Stromal cell of bone marrow (primary cell): ENCODE results near the gene UNC79.

Source experiments
- DNase-seq: peaks from one replicate; pipeline ENCODE4 v3.0.0-alpha.2; 2012; ENCODE audit warnings: low read depth

UNC79 gene

DNA sequence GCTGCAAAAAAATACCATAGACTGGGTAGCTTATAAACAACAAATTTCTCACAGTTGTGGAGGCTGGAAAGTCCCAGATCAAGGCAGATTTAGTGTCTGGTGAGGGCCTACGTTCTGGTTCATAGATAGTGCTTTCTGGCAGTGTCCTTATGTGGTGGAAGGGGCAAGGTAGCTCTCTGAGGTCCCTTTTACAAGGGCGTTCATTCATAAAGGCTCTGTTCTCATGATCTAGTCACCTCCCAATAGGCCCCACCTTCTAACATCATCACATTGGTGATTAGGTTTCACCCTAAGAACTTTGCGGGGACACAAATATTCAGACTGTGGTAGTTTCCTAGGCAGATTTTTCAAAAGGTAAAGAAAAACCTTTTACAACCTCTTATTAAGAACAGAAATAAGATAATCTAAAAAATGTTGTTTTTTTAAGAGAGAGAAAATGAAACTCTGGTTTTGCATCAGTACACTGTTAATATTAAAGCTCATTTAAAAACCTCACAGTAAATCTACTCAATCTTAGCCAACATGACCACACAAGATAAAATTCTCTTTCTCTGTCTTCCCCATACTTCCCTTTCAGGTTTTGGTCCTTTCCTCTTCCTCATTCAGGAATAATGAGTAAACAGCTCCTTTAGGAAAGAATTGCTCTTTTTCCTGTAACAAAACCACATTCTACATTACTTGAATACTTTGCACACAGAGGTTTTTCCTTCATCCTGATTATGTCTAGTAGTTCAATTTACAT is 117.5 kb downstream of the UNC79 start:
- no peak for DNase-seq

DNA sequence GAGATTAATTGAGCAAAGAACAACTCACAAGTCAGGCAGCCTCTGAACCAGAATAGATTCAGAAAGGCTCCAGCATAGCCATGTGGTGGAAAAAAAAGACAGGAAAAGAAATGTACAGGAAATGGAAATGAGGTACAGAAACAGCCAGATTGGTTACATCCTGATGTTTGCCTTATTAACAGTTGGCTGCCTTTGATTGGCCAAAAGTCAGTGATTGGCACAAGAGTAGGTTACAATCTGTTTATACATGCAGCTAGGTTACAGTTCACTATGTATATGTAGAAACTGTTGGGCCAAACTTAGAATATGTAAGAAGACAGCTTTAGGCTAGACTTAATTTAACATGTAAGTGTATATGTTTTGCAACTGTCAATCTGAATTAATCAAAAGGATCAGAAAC is 118.9 kb downstream of the UNC79 start:
- no peak for DNase-seq

DNA sequence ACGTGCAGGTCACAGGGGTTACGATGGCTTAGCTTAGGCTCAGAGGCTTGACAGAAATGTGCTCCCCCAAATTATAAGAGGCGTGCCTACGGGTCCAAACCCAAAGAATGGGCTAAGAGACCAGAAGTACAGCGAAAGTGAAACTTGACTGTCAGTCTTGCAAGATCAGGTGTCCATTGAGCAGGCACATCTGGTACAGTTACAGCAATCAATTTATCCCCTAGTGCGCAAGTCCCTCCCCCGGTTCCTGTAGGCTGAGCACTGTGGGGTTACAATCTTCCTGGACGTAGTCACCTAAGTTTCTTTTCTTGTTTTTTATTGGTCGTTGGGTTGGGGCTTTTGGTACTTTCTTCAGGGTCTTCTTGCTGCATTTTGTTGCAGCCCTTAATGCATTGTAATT is 134.2 kb downstream of the UNC79 start:
- no peak for DNase-seq

DNA sequence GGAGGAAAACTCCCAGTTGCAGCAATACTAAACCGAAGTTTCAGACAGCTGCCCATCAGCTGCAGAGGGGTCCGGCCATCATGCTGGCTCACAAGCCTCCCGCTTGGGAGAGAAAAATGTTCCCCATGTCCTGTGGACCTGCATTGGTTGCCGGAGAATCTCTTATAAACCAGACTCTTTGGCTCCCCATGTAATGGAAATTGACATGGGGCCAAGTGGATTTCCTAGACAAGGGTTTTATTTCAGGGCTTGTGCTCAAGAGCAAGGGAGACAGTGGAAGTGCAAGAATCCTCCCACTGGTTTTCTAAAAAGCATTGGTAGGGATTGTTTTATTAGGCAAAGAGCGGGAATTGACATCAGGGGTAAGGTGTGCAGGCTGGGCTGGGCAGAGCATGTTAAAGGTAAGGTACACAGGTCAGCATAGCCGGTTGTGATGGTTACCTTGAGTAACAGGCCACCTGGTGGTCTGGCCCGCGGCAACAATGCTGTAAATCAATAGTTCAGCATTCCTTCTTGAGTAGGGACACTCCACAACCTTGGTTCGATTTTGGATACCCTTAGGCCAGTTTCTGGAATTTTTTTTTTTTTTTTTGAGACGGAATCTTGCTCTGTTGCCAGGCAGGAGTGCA is 135.4 kb downstream of the UNC79 start:
- DNase-seq: no peak

DNA sequence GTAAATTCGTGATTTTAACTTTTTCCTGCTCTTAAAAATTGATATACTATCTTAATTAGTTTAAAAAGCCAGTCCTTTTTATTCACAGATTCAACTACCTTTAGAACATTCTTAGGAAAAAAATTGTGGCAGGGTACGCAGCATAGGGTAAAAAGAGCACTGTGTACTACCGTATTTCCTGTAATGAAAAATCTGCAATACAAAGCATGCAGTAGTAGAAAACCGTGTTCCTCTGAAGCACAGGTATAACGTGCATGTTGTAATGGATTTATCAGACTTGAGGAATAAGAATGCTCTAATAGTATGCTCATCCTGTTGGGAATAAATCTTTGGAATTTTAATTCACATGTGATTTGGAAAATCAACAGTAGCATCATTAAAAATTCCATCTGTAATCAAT is 140.5 kb downstream of the UNC79 start:
- DNase-seq: no peak

DNA sequence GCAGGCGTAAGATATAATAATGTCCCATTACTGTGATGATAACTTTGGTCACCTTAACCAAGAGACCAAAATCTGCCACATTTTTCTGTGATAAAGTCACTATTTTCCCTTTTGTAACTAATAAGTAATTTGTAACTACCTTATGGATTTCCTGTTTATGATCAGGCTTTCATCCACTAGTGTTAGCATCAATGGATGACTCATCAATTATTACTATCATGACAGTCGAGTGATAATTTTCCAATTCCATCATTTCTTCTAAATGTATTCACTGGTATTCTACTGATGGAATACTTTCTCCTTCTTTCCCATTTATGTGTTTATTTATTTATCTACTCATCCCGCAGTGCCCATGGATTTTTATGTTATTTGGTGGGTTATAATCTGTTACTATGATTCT is 148.4 kb downstream of the UNC79 start:
- no peak for DNase-seq

DNA sequence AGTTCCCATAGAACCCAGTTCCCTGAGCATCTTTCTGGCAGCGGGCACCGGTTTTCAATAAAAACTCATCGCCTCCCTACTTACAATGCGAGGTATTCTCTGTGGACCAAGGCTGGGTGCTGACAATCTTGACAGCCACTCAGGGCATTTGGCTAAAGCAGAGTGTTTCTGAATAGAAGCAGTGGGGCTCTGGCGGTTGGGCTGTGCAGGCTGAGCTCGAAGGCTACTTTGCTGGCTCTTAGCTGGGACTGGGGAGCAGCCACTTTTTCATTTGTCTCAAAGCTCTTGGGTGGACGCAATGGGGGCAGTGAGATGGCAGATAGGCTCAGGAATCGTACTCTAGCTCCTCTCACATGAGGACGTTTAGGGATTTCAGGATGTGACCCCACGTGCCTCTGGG is 151.8 kb downstream of the UNC79 start:
- DNase-seq: no peak

DNA sequence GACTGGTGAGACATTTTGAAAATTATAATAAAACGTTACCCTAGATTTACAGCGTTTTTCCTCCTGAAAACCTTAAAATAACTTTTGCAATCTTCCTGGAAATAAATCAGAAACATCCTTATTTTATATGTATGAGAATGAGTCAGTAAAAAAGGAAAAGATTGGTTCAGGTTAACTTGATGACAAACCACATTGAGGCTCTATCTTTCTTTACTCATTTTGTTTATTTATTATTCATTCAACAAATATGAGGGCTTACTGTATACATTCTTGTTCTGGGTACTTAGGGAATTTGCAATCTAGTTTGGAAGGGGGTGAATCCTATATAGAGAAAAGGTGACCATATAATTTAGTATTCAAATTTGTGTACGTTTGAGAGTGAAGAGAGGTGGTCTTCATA is 156.6 kb downstream of the UNC79 start:
- DNase-seq: no peak

DNA sequence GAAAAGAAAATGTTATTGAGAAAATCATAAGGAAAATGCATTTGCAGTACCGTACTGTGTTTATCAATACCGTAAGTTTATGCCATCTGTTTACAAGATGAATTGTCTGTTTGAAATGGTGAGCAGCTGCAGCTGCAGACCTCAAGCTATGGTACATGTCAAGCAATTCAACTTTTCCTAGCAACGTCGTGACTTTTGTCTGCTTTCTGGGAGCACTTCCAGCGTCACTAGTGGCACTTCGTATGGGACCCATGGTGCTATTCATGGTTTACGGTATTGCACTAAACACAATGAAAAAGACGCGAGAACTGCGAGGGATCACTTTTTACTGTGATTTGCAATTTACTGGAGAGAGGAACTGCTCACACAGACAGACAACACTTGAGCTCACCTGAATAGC is 160.8 kb downstream of the UNC79 start:
- DNase-seq: no peak

DNA sequence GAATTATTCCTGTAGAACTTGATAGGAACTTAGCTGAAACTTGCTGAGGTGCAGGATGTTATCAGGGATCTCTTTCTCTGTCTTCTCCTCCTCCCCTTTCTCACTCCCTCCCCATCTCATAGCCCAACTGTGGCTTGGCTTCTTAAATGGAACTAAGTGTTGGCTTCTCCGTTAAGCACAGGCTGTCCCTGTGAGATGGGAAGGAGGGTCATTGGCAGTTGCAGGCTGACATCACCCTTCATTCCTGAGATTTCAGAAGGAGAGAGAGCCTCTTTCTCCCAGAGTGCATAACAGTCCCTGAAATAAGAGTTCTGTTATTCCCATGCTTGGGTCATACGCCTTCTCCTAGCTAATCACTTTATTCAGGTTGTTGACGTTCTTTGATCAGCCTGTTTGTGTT is 162.0 kb downstream of the UNC79 start:
- DNase-seq: no peak

DNA sequence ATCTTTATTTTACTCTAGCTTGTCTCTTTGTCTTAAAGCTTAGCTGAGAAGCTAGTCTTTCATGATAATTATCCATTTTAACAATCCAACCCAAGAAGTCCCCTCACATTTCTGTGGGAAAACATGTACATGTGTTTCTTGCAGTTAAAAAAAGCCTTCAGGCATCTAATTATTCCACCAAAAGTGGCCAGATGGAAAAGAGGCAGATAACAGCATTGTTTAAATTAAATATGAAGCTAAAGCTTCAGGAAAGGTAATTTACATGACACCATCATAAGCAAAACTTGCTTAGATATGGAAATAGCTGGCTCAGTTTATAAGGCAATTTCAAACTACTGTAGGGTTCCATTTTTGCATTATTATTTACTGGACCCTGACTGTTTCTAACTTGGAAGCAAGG is 175.4 kb downstream of the UNC79 start:
- DNase-seq: no peak

DNA sequence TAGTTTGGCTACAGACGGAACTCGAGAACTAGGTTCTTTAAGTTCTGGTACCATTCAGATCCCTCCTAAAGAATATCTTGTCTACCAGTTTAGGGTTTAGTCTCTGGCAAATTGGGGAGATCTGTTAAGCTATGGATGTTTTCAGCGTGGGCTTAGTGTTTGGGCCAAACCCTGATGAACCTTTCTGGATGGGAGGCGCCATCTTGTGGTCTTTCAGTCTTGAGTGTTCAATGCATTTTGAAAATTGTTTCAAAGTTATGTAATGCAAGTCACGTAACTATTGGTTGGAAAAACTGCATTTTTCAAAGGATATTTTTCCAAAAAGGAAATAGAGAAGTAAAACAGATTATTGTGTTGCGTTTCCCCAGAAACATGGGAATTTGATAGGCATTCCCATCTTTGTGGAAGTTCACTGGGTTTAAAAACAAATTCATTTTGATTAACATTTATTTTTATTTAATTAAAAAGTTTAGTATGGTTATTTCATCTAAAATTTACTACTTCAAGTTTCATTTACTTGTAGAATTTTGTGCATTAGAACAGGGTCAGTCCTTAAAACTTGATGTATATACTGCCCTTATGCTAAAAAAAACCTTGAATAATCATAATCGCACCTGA is 188.5 kb downstream of the UNC79 start:
- peak; percentile 39 for DNase-seq

DNA sequence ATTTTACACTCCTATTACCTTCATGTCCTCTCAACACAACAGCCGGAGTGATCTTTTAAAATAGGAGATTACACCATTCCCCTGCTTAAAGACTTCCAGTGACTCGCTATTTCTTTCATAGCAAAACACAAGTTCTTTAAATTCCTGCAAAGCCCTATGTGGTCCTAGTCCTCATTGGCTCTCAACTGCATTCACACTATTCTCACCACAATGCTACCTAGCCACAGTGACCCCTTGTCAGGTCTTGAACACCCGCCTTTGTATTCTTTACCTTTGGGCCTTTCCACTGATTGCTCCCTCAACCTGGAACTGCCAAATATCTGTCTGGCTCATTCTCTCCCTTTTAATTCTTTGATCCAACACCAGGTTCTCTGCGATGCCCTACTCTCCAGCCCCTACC is 197.3 kb downstream of the UNC79 start:
- no peak for DNase-seq

DNA sequence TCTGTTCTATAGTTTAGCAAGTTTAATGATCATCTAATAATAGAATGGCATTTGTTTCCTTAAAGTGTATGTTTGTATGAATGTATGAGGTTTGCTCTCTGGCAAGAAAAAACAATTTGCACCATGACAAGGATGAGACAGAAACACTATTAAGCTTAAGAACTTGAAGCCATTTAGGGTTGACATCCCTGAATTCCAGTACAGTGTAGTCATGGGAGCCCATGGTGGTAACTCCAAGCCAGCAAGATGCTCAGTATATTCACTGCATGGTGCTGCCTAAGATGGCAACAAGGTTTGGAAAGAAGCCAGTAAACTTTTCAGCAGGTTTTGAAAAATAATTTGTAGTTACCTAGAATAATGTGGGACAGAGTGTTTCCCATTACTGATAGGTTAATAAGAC is 198.9 kb downstream of the UNC79 start:
- no peak for DNase-seq

DNA sequence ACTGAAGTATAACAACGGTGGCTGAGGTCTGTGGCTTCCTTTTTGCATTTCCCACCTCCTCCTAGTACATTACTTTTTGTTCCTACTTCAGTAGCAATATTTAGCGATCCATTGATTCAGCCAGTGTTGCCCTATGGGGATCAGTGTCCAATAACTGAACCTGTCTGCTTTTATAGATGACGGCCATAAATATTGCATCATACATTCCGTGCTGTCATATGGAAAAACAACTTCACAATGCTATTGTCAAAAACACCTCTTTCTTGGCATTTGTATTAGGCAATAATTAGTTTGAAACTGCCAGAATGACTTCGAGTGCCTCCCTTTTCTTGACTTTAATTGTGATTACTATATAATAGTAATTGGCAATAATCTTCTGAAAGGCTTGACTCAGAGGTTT is 208.1 kb downstream of the UNC79 start:
- DNase-seq: no peak

DNA sequence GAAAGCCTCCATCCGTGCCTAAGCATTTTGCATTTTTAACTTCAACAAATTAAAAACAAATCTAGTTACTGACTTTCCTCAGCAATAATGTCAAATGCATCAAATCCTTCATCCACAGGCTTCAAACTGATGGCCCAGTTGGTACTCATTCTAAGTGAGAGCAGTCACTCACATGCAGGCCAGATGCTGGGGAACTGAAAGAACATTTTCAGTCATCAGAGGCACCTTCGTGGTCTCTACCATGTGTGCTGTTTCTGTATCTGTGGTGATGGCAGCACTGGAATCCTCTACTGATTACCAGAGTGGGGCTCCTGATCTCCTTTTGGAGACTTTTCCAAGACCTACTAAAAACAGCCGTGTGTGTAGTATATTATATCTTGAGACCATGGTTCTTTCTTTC is 212.4 kb downstream of the UNC79 start:
- DNase-seq: no peak

DNA sequence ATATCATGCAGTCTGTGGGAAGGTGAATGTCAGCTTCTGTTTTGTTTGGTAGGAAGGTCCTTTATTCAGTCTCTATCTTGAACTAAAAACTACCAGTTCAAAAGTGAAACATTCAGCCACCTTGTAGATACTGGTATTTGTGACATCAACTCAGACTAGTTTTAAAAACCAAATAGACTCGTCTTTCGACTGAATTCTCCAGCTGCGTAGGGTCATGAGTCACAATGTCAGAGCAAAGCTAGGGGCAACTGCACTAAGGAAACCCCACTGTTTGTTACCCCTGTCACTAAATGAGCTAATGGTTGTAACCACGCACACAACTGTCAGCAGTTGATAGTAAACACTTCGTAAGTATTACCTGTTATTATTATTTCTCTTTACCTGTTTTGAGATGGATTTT is 212.9 kb downstream of the UNC79 start:
- no peak for DNase-seq

DNA sequence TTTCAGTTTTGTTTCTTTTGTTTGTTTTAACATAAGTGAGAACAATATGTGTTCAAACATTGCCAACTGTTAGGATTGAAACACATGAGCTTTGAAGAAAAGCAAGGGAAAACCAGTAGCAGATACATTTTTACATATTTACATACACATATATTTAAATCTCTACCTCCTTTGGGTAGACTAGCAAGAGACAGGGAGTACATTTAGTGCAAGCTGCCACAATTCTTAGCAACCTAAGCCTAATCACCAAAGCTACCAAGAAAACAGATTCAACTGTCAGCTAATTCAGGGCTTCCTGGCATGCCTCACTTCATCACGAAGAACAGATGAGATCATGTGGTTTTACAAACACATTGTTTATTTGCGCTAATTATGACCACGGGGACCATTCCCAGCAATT is 214.5 kb downstream of the UNC79 start:
- no peak for DNase-seq

DNA sequence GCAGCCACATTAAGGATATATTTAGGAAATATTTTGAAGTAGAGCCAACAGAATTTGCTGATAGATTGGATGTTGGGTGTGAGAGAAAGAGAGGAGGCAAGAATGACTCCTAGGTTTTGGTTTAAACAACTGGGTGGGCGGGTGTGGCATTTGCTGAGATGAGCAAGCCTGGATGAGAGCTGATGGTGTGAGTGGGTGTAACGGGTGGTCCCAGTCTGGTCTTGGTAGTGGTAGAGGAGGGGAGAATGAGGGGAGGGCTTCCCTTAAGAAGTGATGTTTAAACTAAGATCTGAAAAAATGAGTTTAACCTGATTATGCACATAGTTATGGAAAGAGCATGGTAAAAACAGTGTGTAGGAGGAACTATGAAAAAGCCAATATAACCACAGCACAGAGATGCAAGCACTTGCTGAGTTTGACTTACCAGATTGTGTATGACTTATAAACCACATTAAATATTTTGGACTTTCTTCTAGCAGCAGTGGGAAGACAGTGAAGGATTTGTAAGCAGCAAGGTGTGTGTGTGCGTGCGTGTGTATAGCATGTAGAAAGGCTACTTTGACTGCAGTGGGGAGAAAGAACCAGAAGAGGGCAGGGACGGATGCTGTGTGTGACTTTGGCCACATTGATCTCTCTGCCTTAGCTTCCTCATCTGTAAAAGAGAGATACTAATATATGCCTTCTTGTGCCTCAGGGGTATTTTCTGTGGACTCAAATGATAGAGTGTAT is 217.9 kb downstream of the UNC79 start:
- no peak for DNase-seq

DNA sequence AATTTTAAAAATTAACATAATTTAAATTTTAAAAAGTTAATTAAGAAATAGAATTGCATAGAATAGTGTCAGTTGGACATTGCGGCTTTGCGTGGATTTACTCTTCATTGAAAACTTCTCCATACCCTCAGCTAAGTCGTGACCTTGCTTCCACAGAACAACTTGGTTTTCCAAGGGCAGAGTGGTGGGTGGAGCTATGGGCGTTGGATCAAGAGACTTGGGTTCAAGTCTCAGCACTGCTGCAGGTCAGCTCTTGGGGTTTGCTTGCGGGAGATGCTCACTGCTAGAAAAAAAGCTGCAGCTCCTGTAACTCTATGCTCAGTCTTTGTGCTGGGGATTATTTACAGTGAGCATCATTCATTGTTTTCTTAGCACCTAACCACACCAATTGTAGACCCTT is 223.9 kb downstream of the UNC79 start:
- no peak for DNase-seq

DNA sequence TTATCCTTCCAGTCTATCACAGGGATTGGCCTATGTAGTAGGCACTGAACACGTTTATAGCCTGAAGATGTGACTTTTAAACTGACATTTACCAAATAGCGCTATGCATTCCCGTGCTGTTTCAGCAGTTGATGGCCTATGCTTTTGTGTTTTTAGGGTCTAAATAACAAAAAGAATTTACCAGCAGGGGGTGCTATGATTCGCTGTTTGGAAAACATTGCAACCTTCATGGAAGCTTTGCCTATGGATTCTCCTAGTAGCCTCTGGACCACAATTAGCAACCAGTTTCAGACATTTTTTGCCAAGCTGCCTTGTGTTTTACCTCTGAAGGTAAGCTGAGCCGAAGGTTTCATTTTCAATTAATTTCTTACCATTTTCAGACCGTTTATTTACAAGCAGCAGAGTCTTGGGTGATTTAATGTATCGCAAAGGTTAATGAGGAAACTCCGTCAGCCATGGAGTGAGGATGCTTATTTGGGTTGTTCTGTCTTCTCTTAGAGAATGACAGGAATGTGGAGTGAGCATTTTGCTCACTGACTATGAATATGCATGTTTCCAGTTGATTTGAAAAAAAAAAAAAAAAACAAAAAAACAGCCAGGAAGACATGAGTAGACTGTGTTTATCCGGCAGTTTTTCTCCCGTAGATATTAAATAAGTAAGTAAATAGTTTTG is 224.5 kb downstream of the UNC79 start:
- DNase-seq: peak; percentile 22

DNA sequence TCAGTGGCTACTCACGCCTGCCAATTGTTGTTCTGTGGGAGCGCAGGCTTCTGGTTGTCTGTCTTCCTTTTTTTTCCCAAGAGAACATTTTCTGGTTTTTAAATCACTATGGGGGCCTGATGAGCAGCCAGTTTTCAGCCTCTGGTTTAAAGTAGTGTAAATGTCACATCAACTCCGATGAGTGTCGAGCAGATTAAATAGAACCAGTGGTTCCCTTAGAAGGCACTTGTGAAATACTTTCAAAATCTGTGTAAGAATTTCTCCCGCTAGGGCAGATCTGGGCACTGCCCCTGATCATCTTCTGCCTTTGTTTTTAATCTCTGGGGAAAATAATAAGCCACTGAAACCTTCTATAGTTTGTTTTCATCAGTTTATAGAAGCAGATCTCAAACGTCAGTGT is 227.1 kb downstream of the UNC79 start:
- DNase-seq: no peak

DNA sequence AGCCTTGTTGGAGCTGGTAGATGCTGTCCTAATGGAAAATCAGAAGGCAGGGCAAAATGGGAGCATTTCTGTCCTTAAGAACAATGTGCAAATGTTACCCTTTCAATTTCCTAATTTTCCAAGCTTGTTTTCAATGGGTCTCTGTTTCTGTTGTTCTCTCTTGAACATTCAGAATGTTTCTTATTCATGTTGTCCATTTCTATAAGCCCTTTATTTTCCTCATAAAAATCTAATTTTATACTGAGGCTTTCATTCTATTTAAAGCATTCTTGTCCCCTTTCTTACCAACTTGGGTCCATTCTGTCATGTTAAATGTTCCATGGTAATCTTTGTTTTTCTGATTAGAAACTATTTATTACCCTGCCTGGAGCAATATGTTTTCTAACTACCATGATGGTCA is 232.6 kb downstream of the UNC79 start:
- no peak for DNase-seq
